Measurements from ENCODE around the gene SPNS3.

DNA sequence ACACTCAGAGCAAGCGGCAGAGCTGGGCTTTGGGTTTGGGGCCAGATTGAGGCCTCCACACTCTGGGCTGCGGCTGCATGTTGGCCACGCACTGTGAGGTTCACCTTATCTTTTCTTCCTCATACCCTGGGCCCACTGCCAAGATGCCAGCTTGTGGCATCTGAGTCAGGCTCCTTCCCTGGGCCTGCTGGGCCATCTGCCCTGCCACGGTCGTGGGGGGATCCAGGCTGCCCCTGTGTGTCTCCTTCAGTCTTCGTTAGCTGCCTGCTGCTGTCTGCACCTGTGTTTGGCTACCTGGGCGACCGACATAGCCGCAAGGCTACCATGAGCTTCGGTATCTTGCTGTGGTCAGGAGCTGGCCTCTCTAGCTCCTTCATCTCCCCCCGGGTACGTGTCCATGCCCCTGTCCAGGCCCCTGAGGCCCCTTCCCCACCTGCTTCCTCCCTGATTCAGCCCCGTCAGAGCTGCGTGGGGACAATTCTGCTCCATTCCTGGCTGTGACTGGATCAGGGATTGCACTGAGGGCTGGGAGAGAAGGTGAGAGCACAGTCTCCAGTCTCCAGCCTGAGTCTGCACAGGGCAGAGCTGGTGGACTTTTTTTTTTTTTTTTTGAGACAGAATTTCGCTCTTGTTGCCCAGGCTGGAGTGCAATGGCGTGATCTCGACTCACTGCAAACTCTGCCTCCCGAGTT is 11.2 kb downstream of the SPNS3 start:
- TF ChIP-seq MXI1 (IDR thresholded peaks at IDR 0.05; ENCODE audit: low read depth, low read length), result no peak
- TF ChIP-seq, protein P1, sequence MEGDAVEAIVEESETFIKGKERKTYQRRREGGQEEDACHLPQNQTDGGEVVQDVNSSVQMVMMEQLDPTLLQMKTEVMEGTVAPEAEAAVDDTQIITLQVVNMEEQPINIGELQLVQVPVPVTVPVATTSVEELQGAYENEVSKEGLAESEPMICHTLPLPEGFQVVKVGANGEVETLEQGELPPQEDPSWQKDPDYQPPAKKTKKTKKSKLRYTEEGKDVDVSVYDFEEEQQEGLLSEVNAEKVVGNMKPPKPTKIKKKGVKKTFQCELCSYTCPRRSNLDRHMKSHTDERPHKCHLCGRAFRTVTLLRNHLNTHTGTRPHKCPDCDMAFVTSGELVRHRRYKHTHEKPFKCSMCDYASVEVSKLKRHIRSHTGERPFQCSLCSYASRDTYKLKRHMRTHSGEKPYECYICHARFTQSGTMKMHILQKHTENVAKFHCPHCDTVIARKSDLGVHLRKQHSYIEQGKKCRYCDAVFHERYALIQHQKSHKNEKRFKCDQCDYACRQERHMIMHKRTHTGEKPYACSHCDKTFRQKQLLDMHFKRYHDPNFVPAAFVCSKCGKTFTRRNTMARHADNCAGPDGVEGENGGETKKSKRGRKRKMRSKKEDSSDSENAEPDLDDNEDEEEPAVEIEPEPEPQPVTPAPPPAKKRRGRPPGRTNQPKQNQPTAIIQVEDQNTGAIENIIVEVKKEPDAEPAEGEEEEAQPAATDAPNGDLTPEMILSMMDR (IDR thresholded peaks at IDR 0.05), result no peak
- TF ChIP-seq, protein P2, sequence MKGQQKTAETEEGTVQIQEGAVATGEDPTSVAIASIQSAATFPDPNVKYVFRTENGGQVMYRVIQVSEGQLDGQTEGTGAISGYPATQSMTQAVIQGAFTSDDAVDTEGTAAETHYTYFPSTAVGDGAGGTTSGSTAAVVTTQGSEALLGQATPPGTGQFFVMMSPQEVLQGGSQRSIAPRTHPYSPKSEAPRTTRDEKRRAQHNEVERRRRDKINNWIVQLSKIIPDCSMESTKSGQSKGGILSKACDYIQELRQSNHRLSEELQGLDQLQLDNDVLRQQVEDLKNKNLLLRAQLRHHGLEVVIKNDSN (IDR thresholded peaks at IDR 0.05; ENCODE audit: borderline replicate concordance, low read depth), result no peak
- TF ChIP-seq, protein P3, sequence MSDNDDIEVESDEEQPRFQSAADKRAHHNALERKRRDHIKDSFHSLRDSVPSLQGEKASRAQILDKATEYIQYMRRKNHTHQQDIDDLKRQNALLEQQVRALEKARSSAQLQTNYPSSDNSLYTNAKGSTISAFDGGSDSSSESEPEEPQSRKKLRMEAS (IDR thresholded peaks at IDR 0.05; ENCODE audit: low read depth), result no peak
- TF ChIP-seq POLR2AphosphoS5 (IDR thresholded peaks at IDR 0.05; ENCODE audit: low read depth, low read length), result no peak
- no peak for TF ChIP-seq SMC3 (IDR thresholded peaks at IDR 0.05; ENCODE audit: low read depth, low read length)
- no peak for TF ChIP-seq SIN3A (IDR thresholded peaks at IDR 0.05; ENCODE audit: borderline replicate concordance, low read depth, low read length)
- no peak for TF ChIP-seq EP300 (IDR thresholded peaks at IDR 0.05; ENCODE audit: borderline replicate concordance in 1 of 2, low read depth in 1 of 2, low read length in 1 of 2)
- TF ChIP-seq NRF1 (IDR thresholded peaks at IDR 0.05; ENCODE audit: low read depth, low read length), result no peak
- TF ChIP-seq, protein P4, sequence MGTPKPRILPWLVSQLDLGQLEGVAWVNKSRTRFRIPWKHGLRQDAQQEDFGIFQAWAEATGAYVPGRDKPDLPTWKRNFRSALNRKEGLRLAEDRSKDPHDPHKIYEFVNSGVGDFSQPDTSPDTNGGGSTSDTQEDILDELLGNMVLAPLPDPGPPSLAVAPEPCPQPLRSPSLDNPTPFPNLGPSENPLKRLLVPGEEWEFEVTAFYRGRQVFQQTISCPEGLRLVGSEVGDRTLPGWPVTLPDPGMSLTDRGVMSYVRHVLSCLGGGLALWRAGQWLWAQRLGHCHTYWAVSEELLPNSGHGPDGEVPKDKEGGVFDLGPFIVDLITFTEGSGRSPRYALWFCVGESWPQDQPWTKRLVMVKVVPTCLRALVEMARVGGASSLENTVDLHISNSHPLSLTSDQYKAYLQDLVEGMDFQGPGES (IDR thresholded peaks at IDR 0.05; ENCODE audit: low read depth, low read length), result no peak
- peak; percentile 81 for TF ChIP-seq GATA2 (CRISPR knock-in tag; IDR thresholded peaks at IDR 0.05)
